ENCODE measurements around the gene GTPBP1.
A peak's percentile ranks its signal among the peaks of the same experiment; 100 is the strongest.

The GTPBP1 gene

GRCh38 chr22:38727530-38728451 lies 22.0 kb downstream of the GTPBP1 start:
- DNase-seq: no peak

DNA sequence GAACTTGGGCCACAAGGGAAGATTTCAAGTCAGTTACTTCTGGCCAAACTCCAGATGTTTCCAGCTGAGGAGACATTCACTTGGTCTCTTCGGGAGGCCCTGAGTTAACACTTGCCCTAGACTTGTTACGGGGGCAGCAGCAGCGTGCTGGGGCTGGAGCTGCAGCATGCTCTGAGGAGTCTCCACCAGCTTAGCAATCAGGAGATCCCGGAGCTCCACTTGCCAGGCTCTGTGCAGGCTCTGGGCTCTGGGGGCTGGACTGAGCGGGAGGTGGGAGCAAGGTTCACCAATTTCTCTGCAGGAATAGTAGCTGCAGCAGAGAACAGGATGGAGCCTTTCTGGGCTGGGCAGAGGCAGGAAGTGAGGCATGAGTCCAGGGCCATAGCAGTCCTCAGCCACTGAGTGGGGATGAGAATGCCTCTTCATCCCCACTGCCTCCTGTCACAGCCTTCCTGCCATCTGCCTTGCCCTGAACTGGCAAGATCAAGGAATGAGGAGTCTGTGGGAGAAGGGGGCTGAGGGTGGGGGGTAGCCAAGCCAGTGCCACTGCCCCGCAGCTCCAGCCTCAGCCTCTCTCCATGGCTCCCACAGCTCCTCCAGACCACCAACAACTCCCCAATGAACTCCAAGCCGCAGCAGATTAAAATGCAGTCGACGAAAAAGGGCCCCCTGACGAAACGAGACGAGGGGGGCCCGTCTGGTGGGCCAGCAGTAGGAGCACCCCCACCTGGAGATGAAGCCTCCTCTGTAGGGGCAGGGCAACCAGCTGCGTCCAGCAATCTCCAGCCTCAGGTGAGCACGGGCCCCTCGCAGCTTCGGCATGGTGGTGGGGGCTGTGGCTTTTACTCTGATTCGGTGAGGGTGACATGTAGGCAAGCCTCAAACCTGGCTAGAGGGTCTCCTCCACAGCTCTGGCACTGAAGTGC lies 23.4 kb downstream of the GTPBP1 start:
- DNase-seq: no peak

DNA sequence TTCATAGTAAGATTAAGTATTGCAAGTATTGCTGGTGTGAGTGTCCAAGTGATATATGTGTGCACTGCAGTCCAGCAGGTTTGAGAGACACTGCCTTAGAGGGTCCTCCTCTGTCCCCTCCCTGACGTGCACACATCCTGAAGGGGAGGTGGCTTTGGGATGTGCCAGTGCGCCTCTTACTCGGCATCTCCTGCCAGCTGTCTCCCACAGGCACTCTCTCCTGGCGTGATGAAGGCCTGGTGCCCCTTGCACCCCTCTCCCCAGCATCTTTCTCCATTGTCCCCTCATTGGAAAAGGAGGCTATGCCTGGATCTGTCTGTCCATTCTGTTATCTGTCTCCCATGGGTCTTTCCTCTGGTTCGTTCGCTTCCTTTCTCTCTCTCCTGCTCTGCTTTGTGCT lies 24.2 kb downstream of the GTPBP1 start:
- DNase-seq: no peak

DNA sequence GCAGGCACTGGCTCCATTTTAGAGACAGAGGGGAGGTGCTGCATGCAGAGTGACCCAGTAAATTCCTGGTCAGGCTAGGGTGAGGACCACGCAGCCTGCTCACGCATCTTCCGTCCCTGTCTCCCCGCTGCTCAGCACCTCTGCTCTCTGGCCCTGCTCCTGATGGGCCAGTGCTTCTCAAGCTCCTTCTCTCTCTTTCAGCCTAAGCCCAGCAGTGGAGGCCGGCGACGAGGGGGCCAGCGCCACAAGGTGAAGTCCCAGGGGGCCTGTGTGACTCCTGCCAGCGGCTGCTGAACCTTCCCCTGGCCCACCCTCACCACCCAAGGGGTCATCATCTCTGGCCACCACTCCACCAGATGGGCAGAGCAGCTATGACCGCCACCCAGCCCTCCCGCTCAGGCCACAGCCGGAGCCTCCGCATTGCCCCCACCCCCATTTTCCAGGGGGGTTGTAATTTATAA lies 24.7 kb downstream of the GTPBP1 start:
- no peak for DNase-seq

GRCh38 chr22:38731703-38732161 lies 26.0 kb downstream of the GTPBP1 start:
- no peak for DNase-seq

DNA sequence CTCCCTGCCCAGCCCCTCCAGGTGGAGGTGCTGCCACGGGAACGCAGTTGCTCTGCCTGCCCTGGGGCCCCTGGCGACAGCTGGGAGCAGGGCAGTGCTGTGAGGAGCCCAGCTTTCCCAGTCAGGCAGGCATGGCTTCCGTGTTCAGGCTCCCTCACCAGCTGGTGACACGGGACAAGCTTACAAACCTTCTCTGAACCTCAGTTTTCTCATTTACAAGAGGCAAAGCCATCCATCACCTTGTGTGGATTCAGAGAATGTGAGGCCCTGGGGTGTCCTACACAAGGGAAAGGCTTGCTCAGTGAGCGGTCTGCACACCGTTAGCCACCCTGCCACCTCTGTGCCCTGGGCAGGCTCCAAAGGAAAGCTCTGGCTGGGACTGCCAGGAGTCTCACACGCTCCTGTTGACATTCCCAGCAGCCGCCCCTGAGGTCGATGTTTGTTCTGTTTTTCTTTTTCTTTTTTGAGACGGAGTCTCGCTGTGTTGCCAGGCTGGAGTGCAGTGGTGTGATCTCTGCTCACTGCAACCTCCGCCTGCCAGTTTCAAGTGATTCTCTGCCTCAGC lies 26.6 kb downstream of the GTPBP1 start:
- no peak for DNase-seq

DNA sequence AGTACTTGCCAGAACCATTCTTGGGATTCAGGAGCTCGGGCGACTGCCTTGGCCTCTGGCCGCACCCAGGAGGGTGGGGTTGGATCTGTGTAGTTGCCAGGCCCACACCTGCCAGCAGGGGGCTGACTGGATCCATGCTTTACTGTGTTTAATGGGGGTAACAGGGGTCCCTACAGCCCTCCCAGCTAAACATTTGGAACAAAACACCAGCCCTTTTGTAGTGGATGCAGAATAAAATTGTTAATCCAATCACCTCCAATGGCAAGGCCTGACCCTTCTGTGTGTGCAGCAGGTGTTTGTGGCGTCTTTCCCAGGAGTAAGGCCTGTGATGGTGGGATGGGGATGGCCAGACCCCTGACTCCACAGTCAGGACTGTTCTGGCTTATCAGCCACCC lies 27.6 kb downstream of the GTPBP1 start:
- peak; percentile 32 for DNase-seq

- DNase-seq: peak; percentile 22
Observed at GRCh38 chr22:38733724-38734381, 28.1 kb downstream of the GTPBP1 start.

GRCh38 chr22:38734421-38735100 lies 28.8 kb downstream of the GTPBP1 start:
- DNase-seq: no peak

- DNase-seq: no peak
Observed at GRCh38 chr22:38735126-38735464, 29.4 kb downstream of the GTPBP1 start.

DNA sequence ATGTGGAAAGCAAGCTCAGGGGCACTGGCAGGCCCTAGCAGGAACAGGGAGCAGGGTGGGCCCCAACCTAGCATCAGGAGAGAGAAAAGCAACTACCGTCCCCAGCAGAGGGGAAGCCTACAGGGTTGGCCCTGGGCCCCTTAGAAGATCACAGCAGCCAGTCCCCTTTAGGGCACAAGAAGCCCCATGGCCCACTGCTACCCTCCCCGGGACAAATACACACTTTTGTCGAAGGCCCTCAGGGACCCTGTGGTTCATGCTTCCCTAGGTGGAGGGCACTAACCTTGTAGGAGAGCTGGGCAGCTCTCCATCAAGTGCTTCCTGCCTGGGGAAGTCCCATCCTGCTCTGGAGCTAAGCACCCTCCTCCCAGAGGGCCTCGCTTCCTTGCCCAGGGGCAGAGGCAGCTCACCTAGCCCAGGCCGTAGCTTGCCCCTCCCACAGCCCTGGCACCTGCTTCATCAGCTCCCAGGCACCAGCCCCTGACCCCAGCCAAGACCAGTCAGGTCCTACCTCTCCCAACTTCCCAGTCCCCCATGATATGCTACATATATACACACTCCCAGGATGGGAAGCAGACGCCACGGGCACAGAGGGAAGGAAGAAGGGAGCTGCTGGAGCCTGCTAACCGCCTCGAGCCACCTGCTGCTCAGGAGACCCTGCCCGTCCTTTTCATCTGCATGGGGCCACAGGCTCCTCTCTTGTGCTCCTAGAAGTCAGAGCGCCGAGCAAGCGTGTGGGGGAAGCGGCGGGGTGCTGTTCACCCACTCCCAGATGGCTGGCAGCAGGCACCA lies 29.9 kb downstream of the GTPBP1 start:
- DNase-seq: no peak

- no peak for DNase-seq
Observed at GRCh38 chr22:38736257-38736570, 30.5 kb downstream of the GTPBP1 start.

DNA sequence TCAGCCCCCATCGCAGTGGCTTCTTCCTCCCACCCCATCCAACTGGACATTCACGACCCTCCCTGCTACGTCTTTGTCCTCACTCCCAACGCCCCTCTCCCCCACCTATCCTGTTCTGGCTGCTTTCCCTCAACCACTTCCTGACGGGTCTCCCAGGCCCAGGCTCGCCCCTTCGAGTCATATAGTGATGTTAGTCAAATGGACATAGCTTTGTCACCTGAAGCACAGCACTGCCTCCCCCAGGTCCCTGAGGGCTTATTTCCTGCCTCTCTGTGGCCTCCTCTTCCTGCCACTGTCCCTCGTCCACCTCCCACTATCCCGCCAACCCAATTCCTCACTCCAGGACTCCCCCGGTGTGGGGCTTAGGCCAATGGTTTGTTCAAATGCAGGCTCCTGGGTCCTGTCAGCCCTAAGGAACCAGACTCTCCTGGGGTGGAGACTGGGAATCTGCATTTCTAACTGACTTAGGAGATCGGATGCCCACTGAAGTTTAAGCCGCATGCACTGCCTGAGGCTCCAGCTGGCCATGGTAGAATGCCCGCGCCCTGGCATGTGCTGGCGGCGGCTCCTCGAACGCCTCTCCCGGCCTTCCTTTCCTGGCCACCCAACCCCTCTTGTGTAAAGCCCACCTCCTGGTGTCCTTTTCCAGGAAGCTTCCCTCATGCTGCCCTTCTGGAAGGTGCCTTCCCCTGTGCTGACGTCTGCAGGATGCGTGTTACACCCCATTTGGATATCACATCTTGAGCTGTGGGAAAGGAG lies 31.7 kb downstream of the GTPBP1 start:
- no peak for DNase-seq

- DNase-seq: no peak
Observed at GRCh38 chr22:38738475-38739070, 32.8 kb downstream of the GTPBP1 start.

DNA sequence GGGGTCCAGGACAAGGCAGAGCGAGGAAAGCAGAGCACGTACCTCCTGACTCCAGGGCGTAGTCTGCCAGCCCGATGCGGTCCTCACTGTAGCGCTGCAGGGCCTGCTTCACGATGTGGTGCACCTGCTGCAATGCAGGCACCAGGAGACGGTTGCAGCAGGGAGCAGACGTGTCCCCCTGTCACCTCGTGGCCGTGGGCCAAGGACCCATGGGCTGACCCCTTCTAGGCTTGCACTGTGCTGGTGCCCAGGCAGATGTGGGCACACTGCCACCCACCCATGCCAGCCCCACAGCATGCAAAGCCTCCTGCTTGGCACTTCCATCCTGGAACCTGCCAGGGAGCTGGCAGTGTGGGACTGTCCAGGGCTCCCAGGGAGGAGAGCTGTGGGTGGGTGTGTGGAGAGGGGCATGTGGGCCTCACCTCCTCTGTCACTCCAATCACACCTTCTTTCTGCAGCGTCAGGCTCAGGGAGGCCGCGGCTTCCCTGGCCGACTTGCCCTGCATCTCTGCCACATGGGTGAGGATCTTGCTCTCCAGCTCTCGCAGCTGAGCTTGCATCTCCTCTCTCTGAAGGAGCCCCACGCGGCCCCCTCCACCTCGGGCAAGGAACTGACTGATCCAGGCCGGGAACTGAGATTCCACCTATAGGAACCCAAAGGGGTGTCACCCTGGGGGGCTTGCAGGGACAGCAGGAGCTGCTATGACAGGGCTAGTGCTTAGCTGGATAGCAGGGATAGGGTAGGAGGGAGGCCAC lies 33.7 kb downstream of the GTPBP1 start:
- no peak for DNase-seq

GRCh38 chr22:38740116-38740723 lies 34.5 kb downstream of the GTPBP1 start:
- DNase-seq: no peak

DNA sequence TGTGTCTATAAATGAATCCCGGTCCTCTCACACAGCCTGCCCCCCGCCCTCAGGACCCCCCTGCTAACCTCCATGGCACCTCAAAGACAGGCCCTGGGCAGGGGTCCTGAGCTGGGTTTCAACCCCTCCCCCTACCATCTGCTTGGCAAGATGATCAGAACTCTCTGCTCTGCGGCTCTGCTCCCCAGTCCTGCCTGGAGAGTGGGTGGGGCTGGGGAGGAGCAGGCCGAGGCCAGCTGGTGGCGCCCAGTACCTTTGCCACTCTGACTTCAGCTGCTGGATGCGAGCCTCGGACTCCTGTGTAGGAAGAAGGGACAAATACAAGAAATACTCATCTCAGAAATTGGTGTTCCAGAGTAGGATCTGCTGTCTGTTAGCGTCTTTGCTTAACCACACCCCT lies 35.0 kb downstream of the GTPBP1 start:
- no peak for DNase-seq

DNA sequence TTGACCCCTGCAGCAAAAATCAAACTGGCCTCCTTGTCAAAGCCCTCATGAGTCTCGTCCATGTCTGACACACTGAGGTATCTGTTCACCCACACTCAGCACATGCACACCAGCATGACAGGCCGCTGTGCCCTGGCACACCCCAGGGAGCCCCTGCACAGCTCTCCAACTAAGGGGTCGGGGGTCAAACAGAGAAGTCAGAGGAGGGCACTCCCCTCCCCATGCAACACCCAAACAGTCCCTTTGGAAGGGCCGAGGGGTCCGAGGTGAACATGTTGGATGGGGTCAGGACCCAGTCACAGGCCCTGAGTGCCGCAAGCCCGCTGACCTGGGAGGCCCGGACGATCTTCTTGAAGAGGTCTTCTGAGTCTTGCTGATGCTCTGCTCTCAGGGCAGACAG lies 35.4 kb downstream of the GTPBP1 start:
- no peak for DNase-seq

DNA sequence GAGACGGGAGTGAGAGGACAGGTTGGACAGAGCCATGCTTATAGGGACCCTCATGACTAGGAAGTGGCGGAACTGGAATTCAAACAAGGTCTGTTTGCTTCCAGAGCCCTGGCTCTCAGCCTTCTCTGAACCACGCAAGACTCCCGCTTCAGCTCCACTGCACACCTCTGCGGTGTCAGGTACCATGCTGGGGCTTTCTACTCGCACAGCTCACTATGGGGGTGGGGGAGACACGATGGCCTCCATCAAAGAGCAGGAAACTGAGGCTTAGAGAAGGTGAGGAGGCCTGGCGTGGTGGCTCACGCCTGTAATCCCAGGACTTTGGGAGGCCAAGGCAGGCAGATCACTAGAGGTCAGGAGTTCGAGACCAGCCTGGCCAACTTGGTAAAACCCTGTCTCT lies 35.8 kb downstream of the GTPBP1 start:
- DNase-seq: no peak

Data from NCI-H1436 (cell line).